Measurements from ENCODE around the gene SUMF1. TPM values are rescaled to one million over a fixed set of nuclear protein-coding genes. Genes with fewer than 3 reads are reported as not detected.
"Not testable (repeated sequence)": the region's sequence is repeated elsewhere in the genome, so short reads cannot be mapped to it uniquely, and the experiment has no call there.

The SUMF1 gene
- total RNA-seq, 1 experiment from 2014 or later = 81.4 TPM

DNA sequence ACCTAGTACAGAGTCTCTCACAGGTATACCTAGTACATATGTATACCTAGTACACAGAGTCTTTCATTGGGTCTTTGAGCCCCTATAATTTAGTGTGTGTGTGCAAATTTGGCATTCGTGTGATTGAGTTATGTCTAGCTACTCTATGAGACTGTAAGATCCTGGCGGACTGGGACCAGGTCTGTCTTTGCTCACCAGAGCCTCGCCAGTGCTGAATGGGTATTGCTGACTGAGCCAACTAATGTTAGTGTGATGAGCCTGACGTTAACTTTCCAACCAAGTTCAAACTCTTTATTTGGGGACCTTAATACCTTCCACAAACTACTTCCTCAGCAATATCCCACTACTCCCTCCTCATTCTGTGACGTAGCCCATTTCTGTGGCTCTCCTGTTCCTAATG, 128.3 kb downstream of the SUMF1 start:
- no peak for DNase-seq (ENCODE audit: low read depth)

DNA sequence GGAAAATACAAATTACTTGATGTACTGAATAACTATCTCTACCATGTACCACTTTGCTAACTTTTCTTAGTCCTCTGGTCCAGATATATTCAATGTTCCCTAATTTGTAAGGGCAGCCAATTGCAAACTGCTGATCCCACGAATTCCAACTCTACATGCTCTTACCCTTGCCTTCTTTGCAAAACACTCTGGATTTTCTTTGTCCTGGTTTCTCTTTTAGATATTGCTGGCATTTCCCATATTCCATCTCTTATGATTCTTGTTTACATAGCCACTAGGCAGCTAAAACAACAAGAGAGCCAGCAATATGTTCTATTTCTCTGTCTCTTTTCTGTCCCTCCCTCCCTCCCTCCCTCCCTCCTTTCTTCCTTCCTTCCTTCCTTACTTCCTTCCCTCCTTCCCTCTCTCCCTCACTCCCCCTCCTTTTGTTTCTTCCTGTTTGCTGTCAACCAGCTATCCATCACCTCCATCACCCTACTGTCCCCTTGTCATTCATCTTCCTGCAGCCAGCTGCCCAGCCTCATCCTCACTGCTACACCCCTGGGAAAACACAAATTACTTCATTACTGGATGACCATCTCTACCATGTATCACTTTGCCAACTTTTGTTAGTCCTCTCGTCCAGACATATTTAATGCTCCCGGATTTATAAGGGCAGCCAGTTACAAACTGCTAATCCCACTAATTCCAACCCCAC, 130.1 kb downstream of the SUMF1 start:
- DNase-seq (ENCODE audit: low read depth) = peak; percentile 14

DNA sequence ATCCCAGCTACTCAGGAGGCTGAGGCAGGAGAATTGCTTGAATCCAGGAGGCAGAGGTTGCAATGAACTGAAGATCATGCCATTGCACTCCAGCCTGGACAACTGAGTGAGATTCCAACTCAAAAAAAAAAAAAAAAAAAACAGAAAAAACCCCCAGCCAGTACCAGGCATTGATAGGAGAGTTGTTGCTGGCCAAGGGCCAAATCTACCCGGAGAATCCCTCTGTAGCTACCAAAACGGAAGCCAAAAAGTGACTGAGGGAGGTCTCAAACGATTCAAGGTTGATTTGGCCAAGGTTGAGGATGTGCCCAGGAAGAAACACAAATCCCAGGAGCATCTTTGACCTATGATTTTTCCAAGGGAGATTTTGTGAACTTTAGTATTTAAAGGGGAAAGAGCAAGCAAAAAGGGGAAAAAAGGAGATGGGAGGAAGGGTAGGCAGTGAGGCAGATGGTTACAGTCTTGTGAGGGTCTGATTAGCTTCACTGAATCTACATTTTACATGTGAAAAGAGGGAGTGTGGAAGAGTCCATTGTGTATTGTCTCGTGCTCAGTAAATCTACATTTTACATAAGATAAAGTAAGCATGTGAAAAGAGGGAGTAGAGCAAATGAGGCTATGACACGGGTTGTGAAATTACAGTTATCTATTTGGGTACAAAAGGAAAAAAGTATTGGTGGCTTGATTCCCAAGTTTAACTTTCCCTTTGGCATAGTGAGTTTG, 131.1 kb downstream of the SUMF1 start:
- DNase-seq (ENCODE audit: low read depth) = no peak

DNA sequence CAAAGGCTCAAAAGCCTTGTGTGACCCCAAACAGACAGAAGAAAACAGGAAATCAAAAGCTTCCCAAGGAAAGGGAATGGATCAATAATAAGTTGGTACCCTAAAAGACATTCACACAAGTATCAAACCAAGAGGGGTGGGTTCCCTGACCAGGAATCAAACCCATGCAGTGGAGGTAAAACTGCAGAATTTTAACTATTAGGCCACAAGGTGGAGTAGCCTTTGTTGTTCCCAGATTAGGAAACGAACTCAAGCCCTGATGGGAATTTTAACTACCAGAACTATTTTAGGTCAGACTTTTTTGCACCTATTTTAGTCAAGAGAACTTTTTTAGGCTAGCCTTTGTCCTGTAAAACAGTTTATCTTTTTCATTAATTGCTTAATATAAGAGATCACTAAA, 132.5 kb downstream of the SUMF1 start:
- DNase-seq (ENCODE audit: low read depth) = no peak

DNA sequence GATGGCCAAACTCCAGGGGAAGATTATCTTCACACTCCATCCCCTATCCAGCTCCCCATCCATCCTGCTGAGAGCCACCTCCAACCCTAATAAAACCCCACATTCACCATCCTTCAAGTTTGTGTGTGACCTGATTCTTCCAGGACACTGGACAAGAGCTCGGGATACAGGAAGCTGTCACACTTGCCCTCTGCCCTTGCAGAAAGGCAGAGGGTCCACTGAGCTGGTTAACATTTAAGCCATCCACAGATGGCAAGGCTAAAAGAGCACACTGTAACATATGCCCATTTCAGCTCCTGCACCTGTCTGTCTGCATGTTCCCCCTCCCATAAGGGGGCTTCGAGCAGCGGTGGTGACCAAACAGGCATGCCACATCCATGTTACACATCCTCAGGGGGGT, 134.1 kb downstream of the SUMF1 start:
- no peak for DNase-seq (ENCODE audit: low read depth)

DNA sequence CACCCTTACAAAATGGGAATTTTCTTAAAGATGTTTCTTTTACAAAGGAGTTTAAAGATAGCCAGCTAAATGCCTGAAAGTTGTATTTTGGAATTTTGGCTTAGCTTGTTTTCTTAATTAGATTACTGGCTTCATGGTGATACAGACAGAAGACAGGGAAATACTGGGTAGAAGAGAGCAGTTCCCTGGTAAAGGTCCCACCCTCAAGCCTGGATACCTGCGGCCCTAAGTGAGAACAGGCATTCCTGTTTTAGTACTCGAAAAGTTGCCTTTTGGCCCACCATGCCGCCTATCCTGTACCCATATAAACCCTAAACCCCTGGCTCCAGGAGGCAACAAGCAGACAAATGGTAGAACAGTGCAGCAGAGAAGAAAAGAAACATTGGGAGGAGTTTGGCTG, 134.5 kb downstream of the SUMF1 start:
- DNase-seq (ENCODE audit: low read depth) = no peak

DNA sequence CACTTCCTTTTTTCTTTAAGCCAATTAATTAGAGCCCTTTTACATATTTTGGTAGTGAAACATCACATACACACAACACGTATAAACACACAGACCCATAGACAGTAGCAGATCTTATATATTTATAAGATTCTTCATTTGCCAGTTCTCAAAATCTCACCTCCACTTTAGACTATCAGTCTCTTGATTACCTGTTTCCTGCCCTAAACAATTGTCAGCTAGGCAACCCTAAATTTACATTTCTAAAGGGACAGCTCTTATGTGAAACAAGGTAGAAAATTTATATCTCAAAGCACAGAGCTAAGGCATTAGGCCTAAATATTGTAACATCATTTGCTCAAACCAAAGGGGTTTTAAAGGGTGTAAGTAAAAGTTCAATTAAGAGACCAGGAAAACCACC, 135.0 kb downstream of the SUMF1 start:
- DNase-seq (ENCODE audit: low read depth) = no peak

DNA sequence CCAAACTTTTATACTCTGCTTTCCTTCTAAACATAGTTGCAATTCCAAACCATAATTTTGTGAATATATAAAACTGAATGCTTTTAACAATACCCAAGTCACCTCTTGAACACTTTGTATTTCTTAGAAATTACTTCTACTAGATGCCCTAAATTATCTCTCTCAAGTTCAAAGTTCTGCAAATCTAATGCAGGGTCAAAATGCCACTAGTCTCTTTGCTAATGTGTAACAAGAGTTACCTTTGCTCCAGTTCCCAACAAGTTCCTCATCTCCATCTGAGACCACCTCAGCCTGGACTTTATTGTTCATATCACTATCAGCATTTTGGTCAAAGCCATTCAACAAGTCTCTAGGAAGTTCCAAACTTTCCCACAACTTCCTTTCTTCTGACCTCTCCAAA, 137.3 kb downstream of the SUMF1 start:
- not testable (repeated sequence) for DNase-seq (ENCODE audit: low read depth)

DNA sequence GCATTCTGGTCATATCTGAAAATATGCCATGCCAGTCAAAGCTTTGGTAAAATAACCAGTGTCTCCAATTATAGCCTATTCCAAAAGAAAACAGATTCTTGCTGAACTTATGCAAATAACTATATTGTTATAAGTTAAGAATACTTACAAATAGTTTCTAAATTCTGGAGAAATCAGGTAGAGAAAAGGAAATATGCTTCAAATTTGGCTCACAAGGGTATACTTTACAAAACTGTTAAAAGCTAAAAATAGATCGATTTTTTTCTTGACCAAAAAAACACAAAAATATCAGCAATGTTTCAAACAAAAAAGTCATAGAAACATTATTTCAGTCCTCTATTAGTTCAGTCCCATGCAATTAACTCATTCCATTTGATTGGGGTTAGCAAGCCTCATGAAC, 140.2 kb downstream of the SUMF1 start:
- DNase-seq (ENCODE audit: low read depth) = no peak

DNA sequence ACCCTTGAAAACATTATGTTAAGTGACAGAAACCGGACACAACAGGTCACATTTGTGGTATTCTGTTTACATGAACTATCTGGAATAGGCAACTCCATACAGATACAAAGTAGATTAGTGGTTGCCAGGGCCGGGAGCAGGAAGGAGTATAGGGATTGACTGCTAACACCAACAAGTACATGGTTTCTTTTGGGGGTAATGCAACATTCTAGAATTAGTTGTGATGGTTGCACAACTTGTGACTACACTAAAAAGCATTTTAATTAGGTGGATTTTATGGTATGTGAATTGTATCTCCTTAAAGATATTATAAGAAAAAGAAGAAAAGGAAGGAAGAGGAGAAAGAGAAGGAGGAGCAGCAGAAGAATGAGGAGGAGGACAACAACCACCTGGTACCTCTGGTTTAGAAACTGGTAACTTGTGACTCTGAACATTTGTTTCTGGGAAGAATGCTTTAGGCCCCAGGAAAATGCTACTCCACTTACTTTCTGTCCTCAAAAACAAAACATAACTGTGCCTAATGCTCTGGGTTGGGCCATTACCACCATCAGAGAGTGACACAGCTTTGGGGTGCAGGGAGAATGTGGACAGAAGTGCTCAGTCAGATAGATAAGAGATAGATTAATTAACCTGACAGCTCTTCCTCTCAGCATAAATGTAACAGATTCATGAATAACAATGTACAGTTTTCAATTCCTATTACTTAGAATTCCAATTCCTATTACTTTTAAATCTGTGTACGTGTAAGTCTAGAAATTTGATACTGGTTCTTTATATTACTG, 143.6 kb downstream of the SUMF1 start:
- DNase-seq (ENCODE audit: low read depth) = no peak

DNA sequence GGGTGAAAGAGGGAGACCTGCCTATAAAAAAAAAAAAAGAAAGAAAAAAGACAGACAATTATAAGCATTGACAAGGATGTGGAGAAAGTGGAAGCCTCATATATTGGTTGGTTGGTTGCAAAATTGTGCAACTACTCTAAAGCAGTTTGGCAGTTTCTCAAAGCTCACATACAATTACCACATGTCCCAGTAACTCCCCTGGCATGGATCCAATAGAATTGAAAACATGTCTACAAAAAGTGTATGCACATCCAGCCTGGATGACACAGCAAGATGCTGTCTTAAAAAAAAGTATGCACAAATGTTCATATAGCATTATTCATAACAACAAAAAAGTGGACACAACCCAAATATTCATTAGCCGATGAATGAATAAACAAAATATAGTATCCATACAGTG, 144.4 kb downstream of the SUMF1 start:
- DNase-seq (ENCODE audit: low read depth) = peak; percentile 64

DNA sequence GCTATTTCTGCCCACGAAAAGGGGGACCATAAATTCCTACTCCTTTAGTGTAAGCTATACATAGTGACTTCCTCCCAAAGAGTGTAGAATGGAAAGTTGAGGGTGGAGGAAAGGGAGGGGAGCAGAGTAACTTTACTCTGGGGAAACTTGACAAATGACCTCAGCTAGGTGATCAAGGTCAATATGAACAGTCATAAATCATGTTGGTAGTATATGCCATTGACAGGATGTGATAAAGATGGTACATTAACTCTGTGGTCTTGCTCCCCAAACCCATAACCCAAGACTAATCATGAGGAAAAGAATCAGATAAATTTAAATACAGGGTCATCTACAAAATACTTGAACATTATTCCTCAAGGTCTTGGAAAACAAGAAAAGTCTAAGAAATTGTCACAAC, 145.3 kb downstream of the SUMF1 start:
- no peak for DNase-seq (ENCODE audit: low read depth)

DNA sequence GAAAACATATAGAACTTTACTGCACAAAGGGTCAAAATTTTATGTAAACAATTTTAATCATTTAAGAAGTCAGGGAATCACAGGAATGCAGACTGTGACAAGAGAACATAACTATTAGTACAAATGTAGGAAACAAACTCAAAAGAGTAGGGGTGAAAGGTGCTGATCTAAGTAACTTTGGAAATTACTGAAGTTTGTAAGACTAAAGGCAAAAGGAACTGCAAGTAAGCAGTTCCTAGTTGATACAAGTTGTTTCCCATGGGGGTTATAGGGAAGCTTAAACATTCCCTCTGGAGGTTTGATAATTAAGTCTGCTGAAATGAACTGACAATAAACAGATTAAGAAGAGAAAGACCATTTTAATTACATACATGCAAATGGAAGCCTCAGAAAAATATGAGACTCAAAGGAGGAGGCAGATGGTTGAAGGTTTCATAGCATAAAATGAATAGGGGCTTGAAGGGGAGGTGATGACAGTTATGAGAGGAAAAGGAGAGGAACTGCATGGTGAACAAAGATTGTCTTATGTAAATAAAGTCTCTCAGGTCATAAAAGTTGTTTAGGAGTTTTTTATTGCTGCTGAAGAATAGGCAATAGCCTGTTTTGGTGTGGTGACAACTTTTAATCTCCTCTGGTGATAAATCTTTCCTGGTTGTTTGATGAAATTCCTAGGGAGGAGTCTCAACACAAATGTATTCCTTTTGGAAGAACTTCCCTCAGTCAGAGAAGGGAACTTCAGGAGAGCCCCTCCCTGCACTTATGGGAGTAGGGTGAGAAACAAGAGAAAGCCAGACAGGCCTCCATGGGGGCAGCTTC, 146.8 kb downstream of the SUMF1 start:
- no peak for DNase-seq (ENCODE audit: low read depth)

DNA sequence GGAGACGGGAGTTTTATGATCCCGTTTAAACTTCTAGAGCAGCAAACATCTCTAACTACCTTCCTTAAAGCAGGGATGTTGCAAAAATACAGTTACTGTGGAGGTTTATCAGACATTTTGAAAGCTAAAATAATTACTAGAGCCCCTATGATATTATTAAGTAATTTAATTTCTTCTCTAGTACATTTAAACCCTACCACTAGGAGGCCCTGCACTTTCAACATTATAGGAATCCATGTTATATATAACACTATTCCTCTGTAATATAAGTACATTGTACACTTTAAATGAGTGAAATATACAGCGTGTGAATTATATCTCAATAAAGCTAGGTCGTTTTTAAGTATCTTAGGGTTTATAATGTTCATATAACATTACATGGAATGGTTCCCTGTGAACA, 152.4 kb downstream of the SUMF1 start:
- no peak for DNase-seq (ENCODE audit: low read depth)

DNA sequence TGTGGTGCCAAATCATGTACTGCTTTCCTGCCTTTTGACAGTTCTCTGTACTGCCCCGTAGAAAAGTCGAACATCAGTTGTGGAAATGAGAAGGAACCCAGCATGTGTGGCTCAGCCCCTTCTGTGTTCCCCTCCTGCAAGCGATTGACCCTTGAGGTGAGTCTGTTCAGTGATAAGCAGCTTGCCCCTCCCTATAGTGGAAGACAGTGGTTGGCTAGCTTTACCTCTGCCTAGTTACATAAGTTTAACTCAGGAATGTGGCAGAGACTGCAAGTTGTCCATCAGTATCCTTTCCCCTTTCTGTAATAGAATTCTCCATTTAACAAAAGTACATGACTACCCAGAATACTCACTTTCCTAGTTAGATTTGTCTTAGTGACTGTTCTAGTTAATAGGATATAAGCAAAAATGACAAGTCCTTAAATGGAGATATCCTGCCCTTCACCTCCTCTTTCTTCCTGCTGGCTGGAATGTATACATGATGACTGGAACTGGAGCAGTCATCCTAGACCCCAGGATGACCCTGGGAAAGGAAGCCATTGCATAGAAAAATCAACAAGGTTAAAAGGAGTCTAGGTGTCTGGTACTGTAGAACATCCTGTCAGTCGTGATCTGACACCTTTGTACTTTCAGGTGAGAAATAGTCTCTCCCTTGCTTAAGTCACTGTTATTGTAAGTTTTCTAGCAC, 153.3 kb downstream of the SUMF1 start:
- no peak for DNase-seq (ENCODE audit: low read depth)

DNA sequence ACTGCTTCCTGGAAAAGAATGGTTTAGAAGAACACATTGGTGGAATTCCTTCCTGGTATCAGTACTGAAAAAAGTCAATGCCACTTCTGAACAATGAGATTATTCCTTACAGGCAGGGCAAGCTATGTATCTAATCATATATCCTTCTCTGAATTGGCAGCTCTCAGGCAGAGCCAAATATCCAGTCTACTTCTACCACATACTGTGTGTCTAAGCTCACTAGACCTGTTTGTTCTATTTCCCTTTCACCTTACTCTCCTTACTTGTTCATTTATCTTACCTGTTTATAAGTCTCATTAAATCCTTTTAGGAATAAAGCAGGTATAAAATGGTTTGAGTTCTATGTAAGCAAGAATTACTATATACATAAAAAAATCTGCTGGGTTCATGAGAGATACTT, 155.6 kb downstream of the SUMF1 start:
- DNase-seq (ENCODE audit: low read depth) = no peak

Other genes starting within 250 kb of the SUMF1 start
- 22.0 and 25.2 TPM in 2 replicates for gene SETMAR, start 163.9 kb downstream of the SUMF1 start, total RNA-seq (2014; rRNA removed)
- gene ITPR1, start 26.1 kb upstream of the SUMF1 start, total RNA-seq (2014; rRNA removed) = 27.6 and 36.4 TPM in 2 replicates

Measured in LHCN-M2 (cell line).